Activated CD4-positive, alpha-beta T cell treated with anti-CD3 and anti-CD28 coated beads, Interleukin-2, amount 50 U/mL, for 1 hour (primary cell): ENCODE results near the gene PPP1R15B.

Experiments
- DNase-seq: peaks from one replicate; pipeline ENCODE4 v3.0.0-alpha.2; 2020

PPP1R15B gene

DNA sequence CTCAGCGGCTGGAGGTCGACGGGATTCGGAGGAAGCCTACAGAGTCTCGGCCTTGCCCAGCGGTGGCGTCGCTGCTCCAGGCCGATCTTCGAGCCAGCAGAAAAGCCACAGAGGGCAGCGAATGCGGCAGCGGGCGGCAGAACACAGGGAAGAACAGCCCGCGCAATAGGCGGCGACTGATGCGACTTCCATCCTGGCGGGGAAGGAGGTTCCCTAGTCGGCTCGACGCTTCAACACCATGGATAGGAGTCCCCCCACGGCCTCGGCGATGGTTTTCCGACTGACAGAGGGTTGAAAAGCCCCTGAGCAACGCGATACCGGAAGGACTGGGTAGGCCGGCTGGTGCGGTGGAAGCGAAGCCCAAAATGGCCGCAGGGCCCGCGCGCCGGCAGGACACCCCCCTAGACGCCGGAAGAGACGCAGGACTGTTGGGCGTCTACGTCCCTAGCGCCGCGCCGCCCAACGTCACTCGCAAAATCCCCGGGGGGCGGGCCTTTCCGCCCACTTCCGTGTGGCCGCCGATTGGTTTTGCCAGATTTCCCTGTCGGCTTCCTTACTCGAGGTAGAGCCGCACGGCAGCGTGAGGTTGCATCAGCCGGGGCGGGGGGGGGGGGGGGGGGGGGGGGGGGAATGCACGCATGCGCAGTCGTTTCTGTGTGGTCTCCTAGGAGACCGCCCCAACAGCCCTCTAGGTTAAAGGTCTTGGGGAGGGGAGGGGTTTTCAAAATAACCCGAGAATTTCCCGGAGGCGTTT lies at the start of gene PPP1R15B:
PPP1R15B (minus strand) TSS at position 367 of the 754 bp plus-strand sequence. CDS start 406 bp downstream, outside the sequence.
- DNase-seq: peak; percentile 97

DNA sequence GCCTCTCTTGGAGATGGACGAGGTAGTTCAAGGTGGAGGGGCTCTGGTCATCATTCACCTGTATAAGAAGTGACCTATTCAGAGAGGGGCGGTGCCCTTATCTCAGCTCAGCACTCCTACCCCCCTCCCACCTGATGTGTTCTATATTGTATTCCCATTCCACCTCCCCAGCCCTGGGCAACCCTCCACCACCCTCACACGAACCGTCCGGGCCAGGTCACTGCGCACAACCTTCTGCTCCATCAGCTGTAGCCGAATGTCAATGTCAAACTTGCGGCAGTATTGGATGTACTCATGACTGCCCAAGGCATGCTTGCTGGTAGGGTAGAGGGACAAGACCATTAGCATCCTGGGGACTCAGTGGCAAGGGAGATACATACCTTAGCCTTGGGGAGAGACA lies 48.7 kb upstream of the PPP1R15B start:
- no peak for DNase-seq

DNA sequence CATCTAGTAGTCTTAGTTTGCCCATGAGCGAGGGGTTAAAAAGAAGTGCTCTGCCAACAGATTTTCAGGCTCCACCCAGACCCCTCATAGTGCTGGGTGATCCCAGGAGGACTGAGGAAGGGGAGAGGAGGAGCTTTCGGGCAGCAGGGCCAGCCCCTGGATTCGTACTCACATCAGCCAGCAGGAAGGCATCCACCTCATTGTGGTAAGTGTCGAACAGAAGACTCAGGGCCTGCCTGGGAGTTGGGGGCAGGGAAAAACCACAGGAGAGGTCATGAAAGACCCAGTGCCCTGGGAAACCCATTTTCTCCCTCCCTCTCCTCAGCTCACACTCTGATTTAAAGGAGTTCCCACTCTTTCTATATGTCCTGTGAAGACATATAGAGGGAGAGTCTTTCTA lies 48.1 kb upstream of the PPP1R15B start:
- no peak for DNase-seq

DNA sequence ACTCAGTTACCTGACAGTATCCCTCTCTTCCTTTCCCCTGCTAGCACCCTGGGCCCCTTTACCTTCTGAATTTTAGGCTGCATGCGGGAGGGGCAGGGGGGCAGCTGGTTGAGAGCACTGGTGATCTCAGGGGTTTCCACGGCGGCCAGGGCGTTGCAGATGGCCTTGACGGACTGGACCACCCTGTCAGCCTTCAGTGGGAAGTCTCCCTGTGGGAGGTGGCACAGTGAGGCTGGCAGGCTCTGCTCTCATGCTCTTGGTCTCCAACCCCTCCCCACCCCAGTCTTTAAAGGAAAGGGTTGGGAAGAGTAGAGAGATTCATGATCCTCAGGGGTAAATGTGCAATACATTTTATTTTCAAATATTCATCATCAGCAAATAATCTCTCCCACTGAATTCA lies 46.0 kb upstream of the PPP1R15B start:
- DNase-seq: no peak

DNA sequence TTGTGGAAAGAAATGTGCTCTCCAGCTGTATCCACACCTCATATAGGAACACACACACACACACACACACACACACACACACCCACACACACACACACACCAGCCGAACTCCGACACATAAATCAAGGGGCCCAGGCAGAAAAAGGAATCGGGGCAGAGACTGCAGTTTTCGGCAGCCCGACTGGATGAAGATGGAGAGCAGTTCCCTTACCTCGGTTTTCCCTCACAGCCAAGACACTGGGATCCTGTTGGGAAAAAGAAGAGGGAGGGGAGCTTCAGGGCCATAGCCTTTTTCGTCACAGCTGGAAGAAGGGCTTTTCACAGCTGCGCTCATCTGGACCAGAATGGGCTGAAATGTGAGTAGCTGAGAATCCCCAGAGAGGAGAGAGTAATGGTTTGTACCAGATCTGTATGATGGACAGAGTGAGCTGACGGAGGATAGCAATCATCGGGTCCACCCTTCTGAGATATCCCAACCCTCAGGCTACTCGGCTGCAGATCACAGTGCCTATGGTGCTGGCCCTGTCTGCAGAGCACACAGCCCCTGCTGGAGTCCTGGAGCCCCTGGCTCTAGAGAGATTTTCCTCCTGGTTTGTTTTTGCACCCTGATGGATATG lies 45.3 kb upstream of the PPP1R15B start:
- no peak for DNase-seq

DNA sequence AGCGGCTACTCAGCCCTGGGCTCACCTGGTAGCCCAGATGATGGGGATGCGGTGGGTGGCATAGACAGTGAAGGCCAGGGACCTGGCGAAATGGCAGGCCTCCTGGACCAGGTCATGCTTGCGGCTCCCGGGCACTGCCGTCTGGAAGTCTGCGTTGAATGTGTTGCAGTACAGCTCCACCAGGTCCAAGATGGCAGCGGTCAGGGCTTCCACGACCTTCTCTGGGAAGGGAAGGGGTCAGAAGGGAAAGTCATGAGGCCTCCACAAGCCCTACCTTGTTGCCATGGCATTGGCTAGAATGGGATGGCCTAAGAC lies 44.2 kb upstream of the PPP1R15B start:
- no peak for DNase-seq

DNA sequence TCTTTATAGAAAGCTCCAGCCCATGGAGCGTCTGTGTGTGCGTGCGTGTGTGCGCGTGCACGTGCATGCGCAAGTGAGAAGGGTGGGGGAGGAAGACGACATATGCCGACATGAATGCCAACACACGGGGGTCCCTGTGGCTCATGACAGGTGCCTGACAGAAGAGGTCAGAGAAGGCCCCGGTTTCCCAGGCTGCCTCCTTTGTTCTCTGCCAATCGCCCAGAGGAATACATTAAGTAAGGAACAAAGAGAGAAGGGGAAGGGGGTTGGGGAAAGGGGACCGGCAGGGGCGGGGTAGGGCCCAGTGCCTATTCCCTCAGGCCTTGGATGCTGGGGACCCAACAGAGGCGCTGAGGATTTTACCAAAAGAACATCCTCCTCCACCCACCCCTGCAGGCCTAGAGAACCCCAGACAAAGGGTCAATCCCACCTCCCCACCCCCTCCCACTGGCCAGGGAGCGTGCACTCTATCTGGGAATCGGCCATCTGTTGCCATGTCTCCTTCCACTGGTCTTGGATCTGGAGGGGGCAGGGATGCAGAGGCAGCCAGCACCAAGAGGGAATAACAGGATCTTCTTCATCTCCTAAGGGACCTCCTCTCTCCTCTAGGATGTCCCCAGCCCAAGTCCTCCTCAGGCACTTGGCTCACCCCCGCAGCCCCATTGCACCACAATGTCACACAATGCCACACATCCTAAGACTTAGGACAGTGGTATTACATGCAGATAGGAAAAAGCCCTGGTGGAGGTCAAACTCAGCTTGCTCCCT lies 43.6 kb upstream of the PPP1R15B start:
- no peak for DNase-seq

DNA sequence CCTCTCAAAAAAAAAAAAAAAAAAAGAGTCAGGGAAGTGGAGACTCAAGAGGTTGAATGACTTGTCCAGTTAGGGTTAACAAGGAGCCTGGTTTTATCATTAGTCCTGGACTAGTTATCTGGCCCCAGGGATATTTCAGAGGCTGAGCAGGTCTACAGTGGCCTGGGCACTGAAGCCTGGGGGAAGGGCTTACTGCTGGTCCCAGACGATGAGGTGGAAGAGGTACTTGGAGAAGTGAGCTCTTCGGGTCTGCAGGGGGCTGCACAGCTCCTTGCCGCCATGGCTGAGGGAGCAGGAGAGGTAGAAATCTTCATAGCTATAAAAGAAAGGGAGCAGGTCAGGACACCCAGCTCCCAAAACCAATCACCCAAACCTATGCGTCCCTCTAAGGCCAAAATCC lies 42.9 kb upstream of the PPP1R15B start:
- DNase-seq: no peak

DNA sequence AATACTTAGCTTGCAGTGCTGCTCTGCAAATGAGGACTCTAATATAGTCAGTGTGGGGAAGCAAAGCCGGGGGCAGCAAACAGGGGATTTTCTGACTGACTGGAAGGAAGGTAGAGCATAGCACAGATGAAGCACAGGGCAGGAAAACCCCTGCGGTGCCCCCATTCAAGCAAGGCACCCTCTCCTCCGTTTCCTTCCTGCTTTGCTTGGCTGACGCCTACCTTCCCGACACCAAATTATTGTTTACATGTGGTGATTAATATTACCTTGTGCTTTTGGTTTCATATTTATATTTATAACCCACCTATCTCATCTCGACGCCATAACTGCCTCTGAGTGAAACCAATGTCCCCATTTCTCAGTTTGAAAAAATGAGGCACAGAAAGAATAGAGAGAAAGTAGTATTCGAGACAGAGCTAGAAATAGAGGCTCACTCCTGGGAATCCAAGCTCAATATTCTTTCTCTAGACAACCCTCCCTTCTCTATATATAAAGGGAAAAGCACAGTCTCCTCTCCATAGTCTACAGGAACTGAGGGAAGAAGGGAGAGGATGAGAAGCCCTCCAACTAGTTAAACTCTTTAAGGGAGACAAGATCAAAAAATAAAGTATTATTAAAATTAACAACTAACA lies 41.6 kb upstream of the PPP1R15B start:
- DNase-seq: peak; percentile 56

DNA sequence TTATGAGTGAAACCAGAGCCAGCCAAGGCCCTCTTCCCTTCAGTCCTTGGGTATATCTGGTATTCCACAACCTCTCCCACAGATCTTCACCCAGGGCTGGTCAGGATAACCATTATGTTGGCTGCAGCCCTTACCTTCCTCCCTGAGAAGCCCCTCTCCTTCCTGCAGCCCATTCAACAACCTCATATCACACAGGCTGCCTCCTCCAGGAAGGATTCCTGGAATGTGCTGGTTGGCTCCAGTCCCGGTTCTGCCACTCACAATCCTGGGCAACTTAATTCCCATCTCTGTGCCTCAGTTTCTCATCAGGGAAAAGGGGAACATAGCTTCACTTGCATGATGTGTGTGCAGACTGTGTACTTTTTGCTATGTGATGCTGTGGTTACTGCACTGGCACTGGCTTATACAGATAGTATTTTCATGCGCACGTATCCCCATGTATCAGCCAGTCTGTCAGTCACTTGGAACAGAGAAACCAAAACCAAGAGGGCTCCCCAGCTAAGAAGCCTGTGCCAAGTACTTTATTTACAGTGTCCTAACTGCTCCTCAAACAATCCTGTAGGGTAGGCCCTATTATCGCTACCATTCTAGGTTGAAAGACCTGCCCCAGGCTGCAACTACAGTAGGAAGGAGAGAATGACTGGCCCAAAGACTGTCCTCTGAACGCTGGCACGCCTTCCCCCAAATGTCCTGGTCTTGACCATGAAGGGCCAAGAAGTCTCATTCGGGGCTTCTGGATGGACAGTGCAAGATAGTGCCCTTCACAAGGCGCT lies 39.9 kb upstream of the PPP1R15B start:
- no peak for DNase-seq

DNA sequence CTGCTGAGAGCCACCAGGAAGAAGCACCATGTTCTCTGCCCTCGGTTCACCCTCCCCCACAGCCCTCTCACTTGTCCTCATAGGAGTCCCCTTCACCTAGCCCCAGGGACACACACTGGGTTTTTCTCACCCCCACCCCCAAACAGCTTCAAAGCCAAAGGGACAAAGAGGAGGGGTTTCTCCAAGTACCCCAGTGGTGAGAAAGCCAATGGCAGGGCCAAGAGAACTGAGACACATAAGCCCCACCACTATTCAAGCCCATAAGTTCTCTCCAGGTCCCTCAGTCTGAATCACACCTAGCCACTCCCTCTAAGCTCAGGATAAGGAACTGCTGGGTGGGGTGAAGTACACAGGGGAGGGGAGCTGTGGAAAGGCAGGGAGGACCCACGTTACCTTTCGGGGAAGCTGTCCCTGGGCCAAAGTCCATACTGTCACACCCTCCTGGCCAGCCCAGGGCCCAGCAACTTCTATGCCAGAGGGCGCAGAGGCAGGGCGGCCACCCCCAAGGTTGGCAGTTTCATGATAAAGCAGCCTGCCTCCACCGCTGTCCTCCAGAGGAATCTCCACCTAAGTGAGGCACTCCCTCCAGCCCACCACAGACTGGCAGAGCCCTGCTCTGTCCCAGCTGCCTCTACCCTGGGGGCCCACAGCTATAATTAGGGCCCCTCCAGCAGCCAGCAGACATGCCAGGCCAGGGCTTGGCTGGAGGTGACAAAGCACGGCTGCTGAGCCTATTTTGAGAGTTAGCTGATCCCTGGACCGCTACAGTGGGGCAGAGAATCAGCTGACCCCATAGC lies 39.0 kb upstream of the PPP1R15B start:
- DNase-seq: no peak

DNA sequence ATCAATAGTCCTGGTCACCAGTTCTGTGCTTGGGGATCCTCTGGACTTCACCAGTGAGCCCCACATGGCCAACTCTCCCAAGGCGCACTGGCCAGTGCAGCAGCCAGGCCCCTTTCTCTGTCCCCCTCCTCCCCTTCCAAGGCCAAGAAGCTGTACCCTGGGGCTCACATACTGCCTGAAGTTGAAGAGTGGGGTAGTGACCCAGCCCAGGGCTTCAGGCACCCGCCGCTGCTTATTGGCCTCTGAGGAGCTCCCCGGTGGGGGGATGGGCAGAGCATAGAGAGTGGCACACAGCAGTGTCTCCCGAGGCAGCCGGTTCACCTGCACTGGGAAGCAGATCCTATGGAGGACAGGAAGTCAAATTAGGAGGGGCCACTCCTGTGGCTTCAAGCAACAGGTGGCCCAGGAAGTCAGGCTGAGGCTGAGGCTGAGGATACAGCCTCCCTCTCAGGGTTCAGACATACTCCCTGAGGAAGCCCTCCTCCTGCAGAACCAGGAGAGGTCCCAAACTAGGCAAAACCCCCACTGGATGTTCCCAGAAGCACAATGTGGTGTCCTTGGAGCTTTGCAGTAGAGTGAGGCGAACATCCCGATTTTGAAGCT lies 38.2 kb upstream of the PPP1R15B start:
- no peak for DNase-seq

DNA sequence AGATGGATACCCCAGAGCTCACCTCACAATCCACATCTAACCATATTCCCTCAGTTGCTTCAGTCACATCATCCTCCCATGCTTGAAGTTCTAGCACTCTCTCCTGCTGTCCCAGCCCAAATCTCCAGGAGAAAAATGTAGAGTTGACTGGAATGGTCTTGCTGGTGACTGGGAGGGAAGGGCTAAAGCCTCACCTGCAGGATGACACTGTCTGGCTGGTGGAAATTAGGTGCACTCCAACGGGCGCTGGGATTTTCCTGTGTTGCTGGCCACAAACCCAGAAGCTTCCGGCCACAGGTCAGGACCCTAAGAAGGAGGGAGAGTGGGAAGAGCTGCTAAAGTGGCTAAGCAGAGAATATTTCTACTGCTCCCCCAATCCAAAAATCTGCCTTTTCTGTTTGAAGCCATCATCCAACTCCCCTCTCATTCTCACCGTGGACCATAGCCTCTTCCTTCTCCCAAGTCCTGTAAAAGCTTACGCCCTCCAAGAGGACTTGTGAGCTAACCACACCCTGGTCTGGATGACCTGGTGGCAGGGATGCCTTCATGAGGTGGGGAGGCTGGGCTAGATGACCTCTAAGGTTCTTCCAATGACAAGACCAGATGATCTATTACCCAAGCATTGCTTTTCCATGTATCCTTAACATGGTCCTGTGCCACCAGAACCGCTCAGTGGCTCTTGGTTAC lies 37.5 kb upstream of the PPP1R15B start:
- DNase-seq: no peak

DNA sequence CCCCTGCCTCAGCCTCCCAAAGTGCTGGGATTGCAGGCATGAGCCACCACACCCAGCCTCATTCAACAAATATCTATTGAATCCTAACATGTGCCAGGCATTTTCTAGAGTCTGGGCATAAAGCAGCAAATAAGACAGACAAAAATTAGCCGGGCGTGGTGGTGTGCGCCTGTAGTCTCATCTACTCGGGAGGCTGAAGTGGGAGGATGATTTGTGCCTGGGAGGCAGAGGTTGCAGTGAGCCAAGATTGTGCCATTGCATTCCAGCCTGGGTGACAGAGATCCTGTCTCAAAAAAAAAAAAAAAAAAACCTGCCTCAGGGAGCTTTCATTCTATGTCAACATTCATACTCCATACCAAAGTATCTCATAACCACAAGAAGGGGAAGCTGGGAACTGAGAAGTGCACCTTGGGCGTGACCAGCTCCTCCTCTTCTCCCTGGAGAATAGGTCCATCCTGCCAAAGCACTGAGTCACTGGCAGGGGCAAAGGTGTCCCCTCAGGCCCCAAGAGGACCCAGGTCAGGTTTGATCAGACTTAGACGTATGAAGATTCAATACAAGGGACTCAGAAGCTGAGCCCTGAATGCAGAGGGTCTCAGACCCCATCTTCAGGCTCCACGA lies 36.8 kb upstream of the PPP1R15B start:
- DNase-seq: no peak

DNA sequence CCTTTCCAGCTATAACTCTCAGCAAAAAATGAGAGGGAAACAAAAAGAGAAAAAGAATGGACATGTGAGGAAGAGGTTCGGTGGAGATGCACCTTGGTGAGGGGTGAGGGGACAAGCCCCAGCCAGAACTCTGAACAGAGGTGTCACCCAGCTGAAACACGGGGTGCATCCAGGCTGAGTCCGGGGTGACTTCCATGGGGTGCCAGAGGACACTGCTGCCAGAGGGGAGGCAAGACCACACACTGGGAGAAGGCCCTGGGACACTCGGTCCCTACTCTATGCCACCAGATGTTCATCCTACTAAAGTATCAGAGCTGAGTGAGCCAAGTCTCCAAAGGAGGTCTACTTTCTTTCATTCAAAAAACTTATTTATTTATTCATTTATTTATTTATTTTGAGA lies 36.1 kb upstream of the PPP1R15B start:
- no peak for DNase-seq

DNA sequence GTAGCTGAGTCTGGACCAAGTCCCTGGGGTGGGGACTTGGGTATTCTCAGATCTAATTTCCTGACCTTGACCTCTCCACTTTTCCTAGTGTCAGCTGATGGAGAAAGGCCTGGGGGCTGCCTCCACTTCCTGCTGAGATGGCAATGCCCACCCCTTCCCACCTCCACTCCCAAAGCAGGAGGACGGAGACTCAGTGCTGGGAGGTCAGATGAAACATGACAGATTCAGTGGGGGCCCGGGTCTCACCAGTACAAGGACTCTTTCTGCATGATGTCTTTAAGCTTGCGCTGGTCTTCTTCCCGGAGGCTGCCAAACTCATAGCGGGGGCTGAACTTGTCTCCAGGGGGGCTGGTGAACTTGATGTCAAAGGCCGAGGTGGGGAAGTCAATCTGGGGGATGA lies 35.6 kb upstream of the PPP1R15B start:
- DNase-seq: no peak

DNA sequence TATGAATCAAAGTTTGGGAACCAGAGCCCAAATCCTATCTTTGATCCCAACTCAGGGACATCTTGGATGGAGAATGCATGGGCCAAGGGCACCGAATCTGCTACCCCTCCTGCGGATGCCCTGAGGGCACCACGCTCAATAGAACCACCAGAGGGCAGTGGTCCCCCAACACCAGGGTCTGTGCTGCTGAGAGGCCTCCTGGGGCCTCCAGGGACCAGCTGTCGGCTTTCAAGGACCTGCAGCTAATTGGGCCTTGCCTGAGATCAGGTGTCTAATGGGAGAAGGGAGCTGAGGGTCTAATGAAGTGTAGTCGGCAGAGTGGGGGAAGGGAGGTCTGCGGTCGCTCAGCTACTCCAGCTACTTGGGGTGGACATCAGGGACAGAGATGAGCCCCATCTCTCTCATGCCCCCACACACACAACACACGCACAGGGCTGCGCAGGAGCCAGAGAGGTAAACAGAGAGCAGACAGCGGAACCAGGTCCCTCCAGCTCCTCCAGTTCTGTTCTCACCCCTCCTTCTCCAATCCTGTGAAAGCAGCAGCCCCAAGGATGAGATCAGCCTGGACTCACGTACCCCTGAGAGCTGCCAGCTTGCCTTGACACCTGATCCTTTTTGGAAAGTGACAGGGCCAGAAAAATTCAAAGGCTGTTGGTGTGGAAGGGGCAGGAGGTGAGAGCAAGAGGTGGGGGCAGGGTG lies 34.9 kb upstream of the PPP1R15B start:
- peak; percentile 78 for DNase-seq

DNA sequence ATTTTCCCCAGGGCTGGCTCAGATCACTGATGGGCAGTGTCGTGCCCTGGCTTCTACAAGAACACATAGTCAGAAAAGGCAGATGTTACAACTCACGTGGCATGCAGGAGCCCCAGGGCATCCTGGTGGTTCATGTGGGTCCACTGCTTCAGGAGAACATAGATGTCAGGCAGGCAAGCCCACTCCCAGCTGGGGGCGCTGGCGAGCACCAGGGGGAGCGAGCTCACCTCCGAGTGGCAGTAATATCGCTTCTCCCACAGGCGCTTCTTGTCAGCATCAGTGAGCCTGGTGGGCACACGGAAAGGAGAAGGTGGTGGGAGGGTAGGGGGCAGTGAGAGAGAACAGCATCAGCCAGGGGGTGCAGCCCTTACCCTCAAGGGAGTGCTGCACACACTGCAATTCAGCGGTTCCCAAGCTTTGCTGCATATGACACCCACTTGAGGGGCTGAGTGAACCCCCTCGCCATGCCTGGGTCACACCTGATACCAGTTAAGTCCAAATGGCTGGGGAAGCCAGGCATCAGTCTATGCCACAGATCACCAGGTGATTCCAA lies 34.3 kb upstream of the PPP1R15B start:
- DNase-seq: peak; percentile 45

DNA sequence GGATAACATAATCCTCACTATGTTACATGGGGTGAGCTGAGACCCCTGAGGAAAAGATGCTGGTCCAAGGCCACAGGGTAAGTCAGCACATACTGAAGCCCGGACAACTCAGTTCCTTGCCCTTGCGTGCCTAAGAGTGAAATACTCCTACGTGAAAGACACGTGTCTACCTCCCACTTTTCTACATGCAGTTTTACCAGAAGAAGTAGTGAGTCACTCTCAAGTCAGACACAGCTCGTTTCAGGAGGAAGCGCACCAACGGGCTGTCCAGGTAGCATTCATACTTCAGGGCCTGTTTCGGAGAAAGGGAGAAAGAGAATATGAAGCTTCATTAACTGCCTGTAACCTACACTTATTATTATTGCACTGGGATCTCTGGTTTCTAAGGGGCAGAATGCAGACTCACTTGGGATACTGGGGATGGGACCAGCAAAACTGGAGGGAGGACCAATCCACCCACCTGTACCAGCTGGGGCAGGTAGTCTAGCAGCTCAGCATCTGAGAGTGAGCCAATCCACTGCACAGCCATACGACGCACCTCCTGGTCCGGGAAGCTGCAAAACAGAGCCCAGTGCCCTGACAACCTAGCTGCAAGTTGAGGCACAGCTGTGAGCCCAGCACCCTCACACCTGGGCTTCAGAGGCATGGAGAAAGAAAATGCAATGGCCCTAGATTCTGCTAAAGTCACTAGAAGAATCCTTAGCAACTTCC lies 32.4 kb upstream of the PPP1R15B start:
- DNase-seq: no peak
